ENCODE measurements around the gene SLC16A5.

DNA sequence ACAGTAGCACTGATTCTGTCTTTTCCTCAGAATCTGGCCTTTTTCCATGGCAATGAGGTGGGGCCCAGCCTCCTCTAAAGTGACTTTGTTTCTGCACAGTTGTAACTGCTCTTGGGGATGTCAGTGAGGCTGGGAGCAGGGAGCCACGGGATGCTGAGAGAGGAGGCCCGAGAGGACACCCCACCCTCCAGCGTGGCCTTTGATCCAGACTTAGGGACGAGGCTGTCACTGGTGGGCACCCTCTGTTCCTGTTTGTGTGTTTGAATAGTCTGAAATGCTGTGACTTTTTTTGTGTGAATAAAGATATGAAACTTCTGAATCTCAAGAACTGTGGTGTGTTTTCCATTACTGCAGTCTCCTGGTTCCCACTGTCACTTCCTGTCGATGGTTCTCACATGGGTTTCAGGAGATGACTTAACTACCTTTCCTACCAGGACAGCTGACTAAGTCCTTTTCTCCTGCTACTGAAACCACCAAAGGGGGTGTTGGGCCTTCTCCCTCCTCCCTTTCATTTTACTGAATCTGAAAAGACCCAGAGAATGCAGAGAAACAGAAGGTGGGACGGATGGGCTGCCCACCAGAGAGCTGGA, 22.1 kb upstream of the SLC16A5 start:
- TF ChIP-seq, protein P1, sequence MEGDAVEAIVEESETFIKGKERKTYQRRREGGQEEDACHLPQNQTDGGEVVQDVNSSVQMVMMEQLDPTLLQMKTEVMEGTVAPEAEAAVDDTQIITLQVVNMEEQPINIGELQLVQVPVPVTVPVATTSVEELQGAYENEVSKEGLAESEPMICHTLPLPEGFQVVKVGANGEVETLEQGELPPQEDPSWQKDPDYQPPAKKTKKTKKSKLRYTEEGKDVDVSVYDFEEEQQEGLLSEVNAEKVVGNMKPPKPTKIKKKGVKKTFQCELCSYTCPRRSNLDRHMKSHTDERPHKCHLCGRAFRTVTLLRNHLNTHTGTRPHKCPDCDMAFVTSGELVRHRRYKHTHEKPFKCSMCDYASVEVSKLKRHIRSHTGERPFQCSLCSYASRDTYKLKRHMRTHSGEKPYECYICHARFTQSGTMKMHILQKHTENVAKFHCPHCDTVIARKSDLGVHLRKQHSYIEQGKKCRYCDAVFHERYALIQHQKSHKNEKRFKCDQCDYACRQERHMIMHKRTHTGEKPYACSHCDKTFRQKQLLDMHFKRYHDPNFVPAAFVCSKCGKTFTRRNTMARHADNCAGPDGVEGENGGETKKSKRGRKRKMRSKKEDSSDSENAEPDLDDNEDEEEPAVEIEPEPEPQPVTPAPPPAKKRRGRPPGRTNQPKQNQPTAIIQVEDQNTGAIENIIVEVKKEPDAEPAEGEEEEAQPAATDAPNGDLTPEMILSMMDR (IDR thresholded peaks at IDR 0.05; ENCODE audit: borderline replicate concordance, extremely low read depth, low read length, poor library complexity, severe bottlenecking): no peak
- no peak for TF ChIP-seq EZH2 (IDR thresholded peaks at IDR 0.05; ENCODE audit: borderline replicate concordance, low read depth, low read length, severe bottlenecking)

Measured in DND-41 (cell line).